DLD1 (cell line): ENCODE data around the gene CPEB2.

Source experiments
- in situ Hi-C: cut with HindIII; loops from 2 replicates; pipeline ENCODE4 v1.10.0; 2017; ENCODE audit warnings: low sequenced_read_pairs

CPEB2 gene

DNA sequence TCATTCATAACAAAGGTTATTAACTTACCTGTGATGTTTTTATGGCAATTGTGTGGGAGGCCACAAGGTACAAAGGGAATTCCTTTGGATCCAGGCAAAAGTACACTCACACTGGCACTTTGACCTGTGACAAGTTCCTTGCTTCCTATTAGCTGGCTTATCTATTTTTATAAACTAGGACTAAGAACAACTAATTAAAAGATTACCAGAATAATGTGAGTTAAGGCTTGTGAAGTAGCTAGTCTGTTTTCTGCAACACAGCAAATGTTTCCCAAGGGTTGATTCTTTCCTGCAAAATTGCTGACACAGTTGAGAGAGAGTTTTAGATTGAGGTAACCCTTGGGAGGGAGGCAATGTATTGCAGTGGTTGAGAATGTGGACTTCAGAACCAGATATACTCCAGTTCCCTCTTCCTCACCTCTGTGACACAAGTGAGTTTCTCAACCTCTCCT lies 107.9 kb downstream of the CPEB2 start:
- in situ Hi-C loops: no loop called here

GRCh38 chr4:15116509-15117079 lies 114.3 kb downstream of the CPEB2 start:
- in situ Hi-C loops: no loop called here

DNA sequence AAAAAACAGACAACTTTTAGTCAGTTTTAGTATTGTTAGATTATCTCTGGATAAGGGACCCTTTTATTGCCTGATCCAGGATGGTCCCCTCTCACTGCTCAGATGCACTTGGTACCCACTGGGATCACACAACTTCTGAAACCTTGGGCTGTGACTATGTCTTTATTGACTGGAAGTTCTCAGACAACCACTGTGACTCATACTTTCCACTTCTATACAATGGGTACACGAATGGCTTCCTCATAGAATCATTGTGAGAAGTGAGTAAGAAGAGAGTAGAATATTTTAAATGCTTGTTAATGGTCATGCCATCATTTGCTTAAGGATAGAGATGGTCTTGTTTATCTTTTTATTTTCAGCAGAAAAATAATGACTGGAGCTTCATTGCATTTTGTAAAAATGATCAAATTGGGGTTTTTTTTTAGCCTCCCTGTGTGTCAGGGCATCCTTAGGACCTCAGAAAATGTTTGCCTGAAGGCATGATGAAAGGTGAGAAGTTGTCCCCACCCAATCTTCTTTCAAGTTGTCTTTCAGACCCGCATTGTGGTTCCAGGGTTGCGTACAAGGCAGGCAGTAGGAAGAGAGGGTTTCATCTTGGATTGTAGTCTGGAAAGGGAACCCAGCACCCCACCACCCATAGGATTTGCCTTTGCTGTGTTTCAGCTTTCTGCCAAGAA lies 115.1 kb downstream of the CPEB2 start:
- in situ Hi-C loops: no loop called here

DNA sequence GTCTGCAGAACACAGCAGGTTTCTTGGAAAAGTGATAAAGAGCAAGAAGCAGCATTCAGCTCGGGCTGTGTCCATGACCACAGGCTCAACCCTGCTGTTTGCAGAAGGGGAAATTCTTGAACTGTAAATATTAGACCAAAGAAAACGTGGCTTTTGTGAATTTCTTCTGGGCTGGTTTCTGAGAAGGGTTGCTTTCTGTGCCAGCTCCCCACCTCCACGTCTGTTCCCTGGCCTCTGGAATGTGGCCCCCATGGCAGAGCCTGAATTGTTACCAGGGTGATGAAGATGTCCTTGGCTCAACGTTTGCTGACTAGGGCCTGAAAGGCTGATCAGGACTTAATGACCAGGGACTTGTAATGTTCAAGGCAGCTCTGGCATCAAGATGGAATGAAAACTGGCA lies 116.0 kb downstream of the CPEB2 start:
- in situ Hi-C loops: no loop called here
